ENCODE data around the gene MCTP2. TPM values are rescaled to one million over a fixed set of nuclear protein-coding genes. Genes with fewer than 3 reads are reported as not detected.

MCTP2 gene
- polyA plus RNA-seq, 1 experiment, result 9.5 TPM

DNA sequence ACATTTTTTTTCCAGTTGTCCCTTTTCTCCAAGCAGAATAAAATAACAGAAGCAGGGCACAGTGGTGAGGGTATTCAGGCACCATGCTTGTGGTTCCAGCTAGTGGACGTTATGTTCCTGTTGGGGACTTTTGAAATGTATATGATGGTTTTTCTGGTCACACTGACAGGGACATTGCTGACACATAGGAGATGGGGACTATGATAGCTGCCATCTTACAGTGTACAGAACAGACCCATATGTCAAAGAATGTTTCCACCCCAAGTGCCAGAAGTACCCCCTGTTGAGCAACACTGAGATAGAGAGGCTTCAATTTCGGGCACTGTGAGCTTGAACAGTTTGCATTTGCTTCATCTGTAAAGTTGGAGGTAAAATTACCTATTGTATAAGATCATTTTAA lies 38.6 kb downstream of the MCTP2 start:
- no peak for DNase-seq (ENCODE audit: low read depth)
- ChIA-PET POLR2A (no interaction called here), CTCF (interaction anchor here (0.6 to 1.5 kb wide), 3 partner anchors 67 to 106 kb away, joined by 3 to 4 read pairs (median 4); no protein-coding TSS in a partner anchor)
- no peak overlapping the region for H3K4me3 ChIP-seq (ENCODE audit: low read depth, low read length)
- no peaks in the 10 kb centered on the region for H3K36me3 ChIP-seq (ENCODE audit: control insufficient read depth, insufficient read depth, low read length)
- TF ChIP-seq, protein P1, sequence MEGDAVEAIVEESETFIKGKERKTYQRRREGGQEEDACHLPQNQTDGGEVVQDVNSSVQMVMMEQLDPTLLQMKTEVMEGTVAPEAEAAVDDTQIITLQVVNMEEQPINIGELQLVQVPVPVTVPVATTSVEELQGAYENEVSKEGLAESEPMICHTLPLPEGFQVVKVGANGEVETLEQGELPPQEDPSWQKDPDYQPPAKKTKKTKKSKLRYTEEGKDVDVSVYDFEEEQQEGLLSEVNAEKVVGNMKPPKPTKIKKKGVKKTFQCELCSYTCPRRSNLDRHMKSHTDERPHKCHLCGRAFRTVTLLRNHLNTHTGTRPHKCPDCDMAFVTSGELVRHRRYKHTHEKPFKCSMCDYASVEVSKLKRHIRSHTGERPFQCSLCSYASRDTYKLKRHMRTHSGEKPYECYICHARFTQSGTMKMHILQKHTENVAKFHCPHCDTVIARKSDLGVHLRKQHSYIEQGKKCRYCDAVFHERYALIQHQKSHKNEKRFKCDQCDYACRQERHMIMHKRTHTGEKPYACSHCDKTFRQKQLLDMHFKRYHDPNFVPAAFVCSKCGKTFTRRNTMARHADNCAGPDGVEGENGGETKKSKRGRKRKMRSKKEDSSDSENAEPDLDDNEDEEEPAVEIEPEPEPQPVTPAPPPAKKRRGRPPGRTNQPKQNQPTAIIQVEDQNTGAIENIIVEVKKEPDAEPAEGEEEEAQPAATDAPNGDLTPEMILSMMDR (IDR thresholded peaks at IDR 0.05; ENCODE audit: insufficient read depth, low read depth, low read length), result no peak
- no peaks in the 10 kb centered on the region for H3K27me3 ChIP-seq (ENCODE audit: control insufficient read depth, insufficient read depth, low read length)

DNA sequence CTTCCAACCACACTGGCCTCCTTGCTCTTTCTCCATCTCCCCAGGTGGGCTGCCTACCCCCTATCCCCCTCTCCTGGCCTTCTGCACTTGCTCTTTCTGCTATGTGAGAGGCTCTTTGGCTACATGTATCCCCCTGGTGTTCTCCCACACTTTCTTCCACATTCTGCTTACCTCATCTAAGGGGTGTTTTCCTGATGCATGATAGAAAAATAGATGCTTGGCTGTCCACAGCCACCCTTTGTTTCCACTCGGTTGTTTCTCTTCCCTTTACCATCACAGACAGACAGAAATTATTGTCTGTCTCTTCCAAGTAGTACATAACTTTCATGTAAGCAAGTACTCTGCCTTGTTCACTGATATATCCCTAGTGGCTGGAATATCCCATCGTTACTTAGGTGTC lies 39.2 kb downstream of the MCTP2 start:
- no peaks in the 10 kb centered on the region for H3K36me3 ChIP-seq (ENCODE audit: control insufficient read depth, insufficient read depth, low read length)
- CTCF ChIA-PET, result interaction anchor here (0.7 kb wide), 1 partner anchor 82 kb away, joined by 3 read pairs; no protein-coding TSS in a partner anchor

DNA sequence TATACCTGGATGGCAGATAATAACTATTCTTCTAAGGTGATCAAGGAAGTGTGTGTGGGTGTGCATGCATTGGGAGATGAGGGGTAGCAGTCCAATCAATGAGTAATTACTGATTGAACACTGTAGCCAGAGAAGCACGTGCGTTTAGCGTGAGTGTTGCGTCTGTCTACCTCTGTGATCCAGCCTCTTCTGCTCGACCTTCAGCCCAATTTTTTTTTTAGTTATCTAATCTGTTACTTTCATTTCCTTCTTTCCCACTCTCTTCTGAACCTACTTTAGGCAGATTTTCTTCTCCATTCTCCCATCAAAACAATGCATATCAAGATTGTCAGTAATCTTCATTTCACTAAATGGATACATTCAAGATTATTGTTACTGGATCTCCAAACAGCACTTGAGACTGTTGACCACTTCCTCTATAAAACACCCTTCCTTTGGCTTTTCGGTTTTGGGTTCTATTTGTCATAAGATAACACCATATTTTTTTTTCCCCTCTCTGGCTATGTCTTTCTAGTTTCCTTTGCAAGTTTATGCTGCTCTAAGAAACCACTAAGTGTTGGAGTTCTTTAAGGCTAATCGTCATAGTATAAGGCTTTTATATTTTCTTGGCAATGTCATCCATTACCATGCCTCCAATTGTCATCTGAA lies 41.0 kb downstream of the MCTP2 start:
- Histone ChIP-seq H3K36me3 (ENCODE audit: control insufficient read depth, insufficient read depth, low read length) (no peaks in the 10 kb centered on the region), H3K4me3 (ENCODE audit: low read depth, low read length) (no peak overlapping the region), H3K27me3 (ENCODE audit: control insufficient read depth, insufficient read depth, low read length) (no peaks in the 10 kb centered on the region)
- TF ChIP-seq, protein P1 (IDR thresholded peaks at IDR 0.05; ENCODE audit: insufficient read depth, low read depth, low read length), result no peak
- DNase-seq (ENCODE audit: low read depth), result no peak
- ChIA-PET POLR2A (no interaction called here), CTCF (no interaction called here)

More for the DNA sequence above, 39.2 kb downstream of the MCTP2 start:
- no peak for DNase-seq (ENCODE audit: low read depth)
- Histone ChIP-seq H3K27me3 (ENCODE audit: control insufficient read depth, insufficient read depth, low read length) (no peaks in the 10 kb centered on the region), H3K4me3 (ENCODE audit: low read depth, low read length) (no peak overlapping the region)
- POLR2A ChIA-PET, result no interaction called here
- TF ChIP-seq, protein P1 (IDR thresholded peaks at IDR 0.05; ENCODE audit: insufficient read depth, low read depth, low read length), result no peak

GRCh38 chr15:94273826-94274225 lies 42.5 kb downstream of the MCTP2 start:
- Histone ChIP-seq H3K27me3 (ENCODE audit: control insufficient read depth, insufficient read depth, low read length) (no peaks in the 10 kb centered on the region), H3K36me3 (ENCODE audit: control insufficient read depth, insufficient read depth, low read length) (no peaks in the 10 kb centered on the region), H3K4me3 (ENCODE audit: low read depth, low read length) (no peak overlapping the region)
- CTCF ChIA-PET, result no interaction called here
- TF ChIP-seq, protein P1 (IDR thresholded peaks at IDR 0.05; ENCODE audit: insufficient read depth, low read depth, low read length), result no peak
- POLR2A ChIA-PET, result no interaction called here
- DNase-seq (ENCODE audit: low read depth), result no peak

DNA sequence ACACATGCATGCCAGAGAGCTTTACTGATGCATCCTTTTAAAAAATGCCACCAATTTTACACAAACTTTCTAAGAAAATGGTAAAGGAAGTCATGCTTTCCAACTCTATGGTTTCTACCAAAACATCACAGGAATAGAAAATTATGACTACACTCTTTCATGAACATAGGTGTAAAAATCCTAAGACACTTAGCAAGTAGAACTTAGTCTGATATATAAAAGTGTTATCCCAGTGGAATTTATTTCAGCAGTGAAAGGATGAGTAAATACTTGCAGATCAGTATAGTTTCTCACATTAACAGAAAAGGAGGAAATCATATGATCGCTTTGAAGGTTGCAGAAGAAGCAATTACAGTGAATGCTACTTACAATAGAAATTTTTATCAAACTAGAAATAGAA lies 43.4 kb downstream of the MCTP2 start:
- ChIA-PET POLR2A (no interaction called here), CTCF (no interaction called here)
- H3K36me3 ChIP-seq (ENCODE audit: control insufficient read depth, insufficient read depth, low read length), result no peaks in the 10 kb centered on the region
- no peaks in the 10 kb centered on the region for H3K27me3 ChIP-seq (ENCODE audit: control insufficient read depth, insufficient read depth, low read length)
- no peak for DNase-seq (ENCODE audit: low read depth)
- H3K4me3 ChIP-seq (ENCODE audit: low read depth, low read length), result no peak overlapping the region
- TF ChIP-seq, protein P1 (IDR thresholded peaks at IDR 0.05; ENCODE audit: insufficient read depth, low read depth, low read length), result no peak

Data from BJ (cell line).